GM12892 (cell line): ENCODE measurements around the gene SSRP1.

Source experiments
- POLR2A ChIP-seq: IDR thresholded peaks from 2 replicates; pipeline ENCODE4 v1.6.1; 2011; ENCODE audit warnings: low read depth, low read length, control low read depth
- POLR2AphosphoS5 ChIP-seq: IDR thresholded peaks from 2 replicates; pipeline ENCODE4 v1.6.1; 2011; ENCODE audit warnings: low read depth, low read length, control low read depth
- TAF1 ChIP-seq: IDR thresholded peaks from 2 replicates; pipeline ENCODE4 v1.6.1; 2011; ENCODE audit warnings: low read depth, mild to moderate bottlenecking, control low read depth, low read length, borderline replicate concordance

DNA sequence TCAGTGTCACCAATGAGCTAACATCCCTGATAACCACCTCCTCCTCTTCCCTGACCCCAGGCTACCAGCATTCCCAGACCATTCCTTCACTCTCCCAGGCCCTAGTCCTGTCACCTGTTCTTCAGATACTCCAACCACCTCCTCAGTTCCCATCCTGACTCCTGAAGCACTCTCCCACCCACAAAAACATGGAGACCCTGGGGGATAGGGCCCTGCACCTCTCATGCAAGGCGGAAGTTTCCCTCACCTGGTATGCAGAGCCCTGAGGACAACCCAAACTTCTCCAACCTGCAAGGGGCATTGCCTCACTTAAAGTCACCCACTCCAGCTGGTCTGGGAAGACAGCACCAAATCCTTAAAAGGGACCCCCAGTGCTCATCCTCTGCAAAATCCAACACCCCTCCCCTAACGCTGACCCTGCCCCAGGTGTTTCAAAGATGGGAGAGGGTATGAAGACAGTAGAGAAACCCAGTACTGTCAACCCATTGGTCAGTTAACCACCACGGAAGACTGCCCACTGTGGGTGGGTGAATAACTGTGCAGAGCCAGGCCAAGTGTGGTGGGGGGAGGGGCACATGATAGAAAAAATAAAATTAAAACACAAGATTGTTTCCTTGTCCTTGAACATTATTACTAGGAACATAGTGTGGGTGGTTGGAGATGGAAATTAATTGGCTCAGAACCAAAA, 12.4 kb downstream of the SSRP1 start:
- TF ChIP-seq POLR2A, result no peak
- no peak for TF ChIP-seq TAF1
- TF ChIP-seq POLR2AphosphoS5, result no peak
